GM23338 (cell line): ENCODE data around the gene OBSL1. TPM values are rescaled to one million over a fixed set of nuclear protein-coding genes. Genes with fewer than 3 reads are reported as not detected.

Experiments
- ATAC-seq: fragments of 200-7000 bp; cut with Tn5 transposase; 3 replicates; pipeline ENCODE4 v1.9.1; 2020
- DNase-seq: peaks from one replicate; pipeline ENCODE4 v3.0.0-alpha.2; 2015; ENCODE audit warnings: low spot score
- H2AFZ ChIP-seq: fragments of 200-600 bp; sonication (generic); 2 replicates; pipeline ENCODE4 v1.8.0; 2016; ENCODE audit warnings: antibody characterized with exemption, mild to moderate bottlenecking, moderate library complexity
- H3F3A ChIP-seq: fragments of 200-600 bp; sonication (generic); replicated peaks from 2 replicates; pipeline ENCODE4 v1.8.0; 2017; ENCODE audit warnings: antibody characterized with exemption, mixed run types, low read depth
- H3K27ac ChIP-seq: fragments of 200-600 bp; sonication (generic); 2 replicates; pipeline ENCODE4 v1.6.1; 2016; ENCODE audit warnings: low read depth
- H3K27me3 ChIP-seq: fragments of 200-600 bp; sonication (generic); 2 replicates; pipeline ENCODE4 v1.8.0; 2016; ENCODE audit warnings: mild to moderate bottlenecking, mixed run types, moderate library complexity; ENCODE audit not compliant: insufficient read depth
- H3K36me3 ChIP-seq: fragments of 200-600 bp; sonication (generic); 2 replicates; pipeline ENCODE4 v1.8.0; 2016; ENCODE audit warnings: mild to moderate bottlenecking; ENCODE audit not compliant: insufficient read depth
- H3K4me1 ChIP-seq: fragments of 200-600 bp; sonication (generic); 2 replicates; pipeline ENCODE4 v1.8.0; 2016; ENCODE audit warnings: mild to moderate bottlenecking, moderate library complexity; ENCODE audit not compliant: insufficient read depth
- H3K4me2 ChIP-seq: fragments of 200-600 bp; sonication (generic); 2 replicates; pipeline ENCODE4 v1.7.1; 2017; ENCODE audit warnings: mixed run types
- H3K4me3 ChIP-seq: fragments of 200-600 bp; sonication (generic); 2 replicates; pipeline ENCODE4 v1.6.1; 2016; ENCODE audit warnings: mixed run types
- H3K79me2 ChIP-seq: fragments of 200-600 bp; sonication (generic); replicated peaks from 2 replicates; pipeline ENCODE4 v1.8.0; 2017; ENCODE audit warnings: mild to moderate bottlenecking; ENCODE audit not compliant: insufficient read depth
- H3K9me2 ChIP-seq: fragments of 200-600 bp; sonication (generic); 2 replicates; pipeline ENCODE4 v1.8.0; 2017; ENCODE audit not compliant: insufficient read depth
- H4K20me1 ChIP-seq: fragments of 200-600 bp; sonication (generic); replicated peaks from 2 replicates; pipeline ENCODE4 v1.8.0; 2017; ENCODE audit warnings: mild to moderate bottlenecking; ENCODE audit not compliant: insufficient read depth
- H3K27ac Mint-ChIP-seq: 2 replicates; pipeline ENCODE4 v1.8.0; 2020; ENCODE audit warnings: inconsistent platforms, mild to moderate bottlenecking, moderate library complexity, mixed read lengths
- H3K27me3 Mint-ChIP-seq: 3 replicates; pipeline ENCODE4 v1.8.0; 2022; ENCODE audit warnings: low read depth, mild to moderate bottlenecking, moderate library complexity, mixed read lengths, inconsistent platforms; ENCODE audit not compliant: insufficient read depth, poor library complexity
- H3K36me3 Mint-ChIP-seq: 3 replicates; pipeline ENCODE4 v1.8.0; 2021; ENCODE audit warnings: low read depth, mild to moderate bottlenecking, inconsistent platforms, moderate library complexity, mixed read lengths
- H3K4me1 Mint-ChIP-seq: 3 replicates; pipeline ENCODE4 v1.8.0; 2020; ENCODE audit warnings: mild to moderate bottlenecking, inconsistent platforms, mixed read lengths
- H3K4me3 Mint-ChIP-seq: 3 replicates; pipeline ENCODE4 v1.8.0; 2021; ENCODE audit warnings: moderate library complexity, mild to moderate bottlenecking, inconsistent platforms, mixed read lengths
- H3K9me3 Mint-ChIP-seq: 3 replicates; pipeline ENCODE4 v1.8.0; 2020; ENCODE audit warnings: moderate library complexity, mild to moderate bottlenecking, inconsistent platforms, mixed read lengths
- EZH2phosphoT487 ChIP-seq: fragments of 200-600 bp; sonication (generic); IDR thresholded peaks from one replicate; pipeline ENCODE4 v1.8.1; 2018; ENCODE audit warnings: antibody characterized with exemption; ENCODE audit not compliant: unreplicated experiment
- NANOG ChIP-seq: IDR thresholded peaks from 2 replicates; pipeline ENCODE4 v1.6.1; 2016; ENCODE audit warnings: antibody characterized with exemption, borderline replicate concordance
- STAT1 ChIP-seq: IDR thresholded peaks from one replicate; pipeline ENCODE4 v1.6.1; 2016; ENCODE audit warnings: antibody characterized with exemption; ENCODE audit not compliant: unreplicated experiment
- ZNF331 ChIP-seq: fragments of 250-450 bp; sonication (Bioruptor Pico); IDR thresholded peaks from 2 replicates; pipeline ENCODE4 v1.5.0; 2020; ENCODE audit warnings: low read depth, mild to moderate bottlenecking, moderate library complexity
- ZNF462 ChIP-seq: fragments of 250-450 bp; sonication (Bioruptor Pico); IDR thresholded peaks from 2 replicates; pipeline ENCODE4 v1.5.0; 2020; ENCODE audit warnings: mild to moderate bottlenecking, moderate library complexity
- polyA plus RNA-seq: library from polyadenylated mRNA; unstranded; fragments of >200 nt; fragmentation: Nextera tagmentation; extraction: Ambion mirVana; gene quantifications from 2 replicates; pipeline ENCODE4 v1.2.1, GENCODE V29; 2016
- total RNA-seq: library from RNA; depleted of rRNA; stranded (reverse); fragments of >200 nt; shearing (Covaris generic); gene quantifications from 2 replicates; pipeline ENCODE4 v1.2.3, GENCODE V29; 2014
- TF ChIP-seq, protein P1 (sequence below), 2 experiments: fragments of 200-600 bp in 1 of 2; sonication (generic) in 1 of 2; conservative IDR thresholded peaks; 2 replicates each; pipeline versions ENCODE4 v1.5.1 to v1.6.1; 2016 to 2017; ENCODE audit warnings: antibody characterized with exemption in 2 of 2, low read depth in 2 of 2, mild to moderate bottlenecking in 2 of 2, moderate library complexity in 1 of 2
- TF ChIP-seq, protein P2 (sequence below): IDR thresholded peaks from 2 replicates; pipeline ENCODE4 v1.6.1; 2016; ENCODE audit warnings: antibody characterized with exemption

Gene OBSL1
- total and polyA plus RNA-seq, 2 experiments from 2014 or later, result 94.9 to 207 TPM

DNA sequence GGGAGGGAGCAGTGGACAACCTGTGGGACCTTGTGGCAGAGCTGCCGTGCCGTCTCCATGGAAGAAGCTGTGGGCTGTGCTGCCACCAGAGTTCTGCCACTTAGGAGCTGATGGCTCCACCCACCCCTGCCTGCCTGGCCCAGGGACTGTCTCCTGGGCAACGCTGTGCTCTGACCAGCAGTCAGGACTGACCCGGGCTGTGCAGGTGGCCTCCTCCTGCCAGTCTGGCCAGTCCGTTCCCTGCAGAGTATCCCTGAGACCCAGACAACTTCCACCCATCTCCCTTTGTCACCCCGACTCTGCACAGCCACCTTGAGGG lies 44.3 kb downstream of the OBSL1 start:
- Histone ChIP-seq H3K4me1 (peaks cover 20% of the 10 kb centered on the region), H2AFZ (no peak overlapping the region), H3K36me3 (no peaks in the 10 kb centered on the region; the same call in 1 of the 2 replicates), H3K4me3 (no peak overlapping the region), H3K9me2 (no peaks in the 10 kb centered on the region), H3K27ac (no peak overlapping the region), H3K4me2 (no peak overlapping the region), H3K79me2 (no peaks in the 10 kb centered on the region), H3F3A (peaks cover 17% of the 10 kb centered on the region), H4K20me1 (no peaks in the 10 kb centered on the region), H3K27me3 (peaks cover 39% of the 10 kb centered on the region)
- peaks cover 42% of the 10 kb centered on the region for H3K27me3 Mint-ChIP-seq
- peaks cover 47% of the 10 kb centered on the region for H3K4me1 Mint-ChIP-seq
- no peak overlapping the region for H3K27ac Mint-ChIP-seq
- H3K9me3 Mint-ChIP-seq, result no peaks in the 10 kb centered on the region
- TF ChIP-seq, protein P1, sequence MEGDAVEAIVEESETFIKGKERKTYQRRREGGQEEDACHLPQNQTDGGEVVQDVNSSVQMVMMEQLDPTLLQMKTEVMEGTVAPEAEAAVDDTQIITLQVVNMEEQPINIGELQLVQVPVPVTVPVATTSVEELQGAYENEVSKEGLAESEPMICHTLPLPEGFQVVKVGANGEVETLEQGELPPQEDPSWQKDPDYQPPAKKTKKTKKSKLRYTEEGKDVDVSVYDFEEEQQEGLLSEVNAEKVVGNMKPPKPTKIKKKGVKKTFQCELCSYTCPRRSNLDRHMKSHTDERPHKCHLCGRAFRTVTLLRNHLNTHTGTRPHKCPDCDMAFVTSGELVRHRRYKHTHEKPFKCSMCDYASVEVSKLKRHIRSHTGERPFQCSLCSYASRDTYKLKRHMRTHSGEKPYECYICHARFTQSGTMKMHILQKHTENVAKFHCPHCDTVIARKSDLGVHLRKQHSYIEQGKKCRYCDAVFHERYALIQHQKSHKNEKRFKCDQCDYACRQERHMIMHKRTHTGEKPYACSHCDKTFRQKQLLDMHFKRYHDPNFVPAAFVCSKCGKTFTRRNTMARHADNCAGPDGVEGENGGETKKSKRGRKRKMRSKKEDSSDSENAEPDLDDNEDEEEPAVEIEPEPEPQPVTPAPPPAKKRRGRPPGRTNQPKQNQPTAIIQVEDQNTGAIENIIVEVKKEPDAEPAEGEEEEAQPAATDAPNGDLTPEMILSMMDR (conservative IDR thresholded peaks at IDR 0.05; ENCODE audit: low read depth in 2 of 2), result no peak
- no peak for TF ChIP-seq EZH2phosphoT487
- no peak for TF ChIP-seq ZNF331 (CRISPR knock-in tag)
- no peak for TF ChIP-seq STAT1
- TF ChIP-seq ZNF462, result no peak
- TF ChIP-seq, protein P2, sequence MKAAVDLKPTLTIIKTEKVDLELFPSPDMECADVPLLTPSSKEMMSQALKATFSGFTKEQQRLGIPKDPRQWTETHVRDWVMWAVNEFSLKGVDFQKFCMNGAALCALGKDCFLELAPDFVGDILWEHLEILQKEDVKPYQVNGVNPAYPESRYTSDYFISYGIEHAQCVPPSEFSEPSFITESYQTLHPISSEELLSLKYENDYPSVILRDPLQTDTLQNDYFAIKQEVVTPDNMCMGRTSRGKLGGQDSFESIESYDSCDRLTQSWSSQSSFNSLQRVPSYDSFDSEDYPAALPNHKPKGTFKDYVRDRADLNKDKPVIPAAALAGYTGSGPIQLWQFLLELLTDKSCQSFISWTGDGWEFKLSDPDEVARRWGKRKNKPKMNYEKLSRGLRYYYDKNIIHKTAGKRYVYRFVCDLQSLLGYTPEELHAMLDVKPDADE, result no peak
- TF ChIP-seq NANOG, result no peak
- no peak for ATAC-seq
- no peak overlapping the region for H3K4me3 Mint-ChIP-seq
- no peaks in the 10 kb centered on the region; the same call in 2 of the 3 replicates for H3K36me3 Mint-ChIP-seq
- no peak for DNase-seq
